Measurements from ENCODE around the gene PLSCR4. TPM values are rescaled to one million over a fixed set of nuclear protein-coding genes. Genes with fewer than 3 reads are reported as not detected.

The PLSCR4 gene
- total RNA-seq, 2 donors from 2014 or later = 19.4 to 28.5 TPM

- Histone ChIP-seq H3K4me1 (peaks cover 15% of the 10 kb centered on the region), H3K27me3 (no peaks in the 10 kb centered on the region), H3K9me3 (no peaks in the 10 kb centered on the region), H3K27ac (no peak overlapping the region), H3K36me3 (replicated peaks in 1 of 2; ENCODE audit: insufficient read depth in 1 of 2, low read depth in 2 of 2) (no peaks in the 10 kb centered on the region), H3K4me3 (no peak overlapping the region)
- ATAC-seq (peak; percentile 53), DNase-seq (peak in 1 of 4 donors; percentile 8)
- intact Hi-C loops (cut with DNase I) = no loop called here
- TF ChIP-seq, protein P1, sequence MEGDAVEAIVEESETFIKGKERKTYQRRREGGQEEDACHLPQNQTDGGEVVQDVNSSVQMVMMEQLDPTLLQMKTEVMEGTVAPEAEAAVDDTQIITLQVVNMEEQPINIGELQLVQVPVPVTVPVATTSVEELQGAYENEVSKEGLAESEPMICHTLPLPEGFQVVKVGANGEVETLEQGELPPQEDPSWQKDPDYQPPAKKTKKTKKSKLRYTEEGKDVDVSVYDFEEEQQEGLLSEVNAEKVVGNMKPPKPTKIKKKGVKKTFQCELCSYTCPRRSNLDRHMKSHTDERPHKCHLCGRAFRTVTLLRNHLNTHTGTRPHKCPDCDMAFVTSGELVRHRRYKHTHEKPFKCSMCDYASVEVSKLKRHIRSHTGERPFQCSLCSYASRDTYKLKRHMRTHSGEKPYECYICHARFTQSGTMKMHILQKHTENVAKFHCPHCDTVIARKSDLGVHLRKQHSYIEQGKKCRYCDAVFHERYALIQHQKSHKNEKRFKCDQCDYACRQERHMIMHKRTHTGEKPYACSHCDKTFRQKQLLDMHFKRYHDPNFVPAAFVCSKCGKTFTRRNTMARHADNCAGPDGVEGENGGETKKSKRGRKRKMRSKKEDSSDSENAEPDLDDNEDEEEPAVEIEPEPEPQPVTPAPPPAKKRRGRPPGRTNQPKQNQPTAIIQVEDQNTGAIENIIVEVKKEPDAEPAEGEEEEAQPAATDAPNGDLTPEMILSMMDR (IDR thresholded peaks at IDR 0.05) = no peak
- TF ChIP-seq POLR2A (IDR thresholded peaks at IDR 0.05) = no peak
- WGBS, 2 donors = 62 to 66% methylated on average over 3 of the region's 3 CpGs
Measured at GRCh38 chr3:146142757-146143156, 108.1 kb downstream of the PLSCR4 start.

Other genes starting within 250 kb of the PLSCR4 start
- gene PLOD2, start 89.9 kb downstream of the PLSCR4 start, total RNA-seq = 10 to 100 TPM; 16.8 to 24.4 TPM
- not detected for gene PLSCR2, start 218.5 kb upstream of the PLSCR4 start, total RNA-seq